ENCODE data around the gene PCSK9. TPM values are rescaled to one million over a fixed set of nuclear protein-coding genes. Genes with fewer than 3 reads are reported as not detected.

The PCSK9 gene
- total RNA-seq, 4 donors from 2014 or later, result 0.44 to 4.3 (median 2.5) TPM

DNA sequence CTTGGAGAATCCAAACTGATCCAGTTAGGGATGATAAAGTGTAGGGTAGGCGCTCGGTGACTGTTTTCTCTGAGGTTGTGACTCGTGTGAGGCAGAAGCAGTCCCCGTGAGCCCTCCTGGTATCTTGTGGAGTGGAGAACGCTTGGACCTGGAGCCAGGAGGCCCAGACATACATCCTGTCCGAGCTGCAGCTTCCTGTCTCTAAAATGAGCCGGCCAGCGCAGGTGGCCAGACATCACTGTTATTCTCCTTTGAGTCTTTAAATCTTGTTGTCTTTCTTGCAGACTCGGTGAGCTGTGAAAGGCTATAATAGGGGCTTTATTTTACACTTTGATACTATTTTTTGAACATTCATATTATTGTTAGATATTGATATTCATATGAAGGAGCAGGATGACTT lies 12.3 kb downstream of the PCSK9 start:
- DNase-seq (ENCODE audit: low spot score in 2 of 2), result no peak
- H3K27ac ChIP-seq, result no peak overlapping the region
- H3K27me3 ChIP-seq, result no peaks in the 10 kb centered on the region
- H3K4me1 ChIP-seq, result no peaks in the 10 kb centered on the region
- no peaks in the 10 kb centered on the region for H3K9me3 ChIP-seq
- WGBS, 2 donors, result 55 to 68% methylated on average over 9 of the region's 9 CpGs
- TF ChIP-seq CTCF (IDR thresholded peaks at IDR 0.05) (no peak), EP300 (IDR thresholded peaks at IDR 0.05) (no peak), POLR2A (IDR thresholded peaks at IDR 0.05) (no peak)
- H3K4me3 ChIP-seq, result no peak overlapping the region
- H3K36me3 ChIP-seq, result no peaks in the 10 kb centered on the region

GRCh38 chr1:55052221-55053142 lies 13.1 kb downstream of the PCSK9 start:
- H3K27ac ChIP-seq, result no peak overlapping the region
- no peaks in the 10 kb centered on the region for H3K27me3 ChIP-seq
- no peaks in the 10 kb centered on the region for H3K9me3 ChIP-seq
- no peaks in the 10 kb centered on the region for H3K36me3 ChIP-seq
- no peak for TF ChIP-seq POLR2A (IDR thresholded peaks at IDR 0.05)
- TF ChIP-seq CTCF (IDR thresholded peaks at IDR 0.05), result no peak
- TF ChIP-seq EP300 (IDR thresholded peaks at IDR 0.05), result no peak
- H3K4me1 ChIP-seq, result no peaks in the 10 kb centered on the region
- 86 to 87% methylated on average over 25 to 29 of the region's 29 CpGs for WGBS, 2 donors
- DNase-seq (ENCODE audit: low spot score in 2 of 2), result no peak
- H3K4me3 ChIP-seq, result no peak overlapping the region

GRCh38 chr1:55053265-55053954 lies 14.1 kb downstream of the PCSK9 start:
- TF ChIP-seq POLR2A (IDR thresholded peaks at IDR 0.05) (no peak), EP300 (IDR thresholded peaks at IDR 0.05) (peak in 1 of 2 donors; percentile 7)
- H3K36me3 ChIP-seq, result no peaks in the 10 kb centered on the region
- no peaks in the 10 kb centered on the region for H3K9me3 ChIP-seq
- H3K4me1 ChIP-seq, result no peaks in the 10 kb centered on the region
- WGBS, 2 donors, result 46 to 67% methylated on average over 4 to 7 of the region's 7 CpGs
- H3K27me3 ChIP-seq, result no peaks in the 10 kb centered on the region
- peak in 1 of 2 donors; percentile 20 for DNase-seq (ENCODE audit: low spot score in 2 of 2)
- no peak overlapping the region for H3K27ac ChIP-seq
- no peak overlapping the region for H3K4me3 ChIP-seq

GRCh38 chr1:55054396-55054795 lies 15.0 kb downstream of the PCSK9 start:
- no peaks in the 10 kb centered on the region for H3K4me1 ChIP-seq
- H3K9me3 ChIP-seq, result no peaks in the 10 kb centered on the region
- no peak for DNase-seq (ENCODE audit: low spot score in 2 of 2)
- no peaks in the 10 kb centered on the region for H3K27me3 ChIP-seq
- no peak for TF ChIP-seq POLR2A (IDR thresholded peaks at IDR 0.05)
- TF ChIP-seq EP300 (IDR thresholded peaks at IDR 0.05), result no peak
- TF ChIP-seq CTCF (IDR thresholded peaks at IDR 0.05), result no peak
- H3K27ac ChIP-seq, result no peak overlapping the region
- 87 to 91% methylated on average over 5 of the region's 5 CpGs for WGBS, 2 donors
- H3K36me3 ChIP-seq, result no peaks in the 10 kb centered on the region
- no peak overlapping the region for H3K4me3 ChIP-seq

- no peak overlapping the region for H3K27ac ChIP-seq
- no peak overlapping the region for H3K4me3 ChIP-seq
- H3K36me3 ChIP-seq, result no peaks in the 10 kb centered on the region
- no peaks in the 10 kb centered on the region for H3K9me3 ChIP-seq
- no peak for TF ChIP-seq POLR2A (IDR thresholded peaks at IDR 0.05)
- no peak for TF ChIP-seq CTCF (IDR thresholded peaks at IDR 0.05)
- no peak for TF ChIP-seq EP300 (IDR thresholded peaks at IDR 0.05)
- 73 to 74% methylated on average over 12 of the region's 12 CpGs for WGBS, 2 donors
- DNase-seq (ENCODE audit: low spot score in 2 of 2), result no peak
- H3K4me1 ChIP-seq, result no peaks in the 10 kb centered on the region
- H3K27me3 ChIP-seq, result no peaks in the 10 kb centered on the region
These were observed 15.9 kb downstream of the PCSK9 start for GRCh38 chr1:55055084-55055882.
